ENCODE data around the gene LRP2. TPM values are rescaled to one million over a fixed set of nuclear protein-coding genes. Genes with fewer than 3 reads are reported as not detected.
"Not testable (repeated sequence)": the region's sequence is repeated elsewhere in the genome, so short reads cannot be mapped to it uniquely, and the experiment has no call there.

LRP2 gene
- total RNA-seq: not detected

DNA sequence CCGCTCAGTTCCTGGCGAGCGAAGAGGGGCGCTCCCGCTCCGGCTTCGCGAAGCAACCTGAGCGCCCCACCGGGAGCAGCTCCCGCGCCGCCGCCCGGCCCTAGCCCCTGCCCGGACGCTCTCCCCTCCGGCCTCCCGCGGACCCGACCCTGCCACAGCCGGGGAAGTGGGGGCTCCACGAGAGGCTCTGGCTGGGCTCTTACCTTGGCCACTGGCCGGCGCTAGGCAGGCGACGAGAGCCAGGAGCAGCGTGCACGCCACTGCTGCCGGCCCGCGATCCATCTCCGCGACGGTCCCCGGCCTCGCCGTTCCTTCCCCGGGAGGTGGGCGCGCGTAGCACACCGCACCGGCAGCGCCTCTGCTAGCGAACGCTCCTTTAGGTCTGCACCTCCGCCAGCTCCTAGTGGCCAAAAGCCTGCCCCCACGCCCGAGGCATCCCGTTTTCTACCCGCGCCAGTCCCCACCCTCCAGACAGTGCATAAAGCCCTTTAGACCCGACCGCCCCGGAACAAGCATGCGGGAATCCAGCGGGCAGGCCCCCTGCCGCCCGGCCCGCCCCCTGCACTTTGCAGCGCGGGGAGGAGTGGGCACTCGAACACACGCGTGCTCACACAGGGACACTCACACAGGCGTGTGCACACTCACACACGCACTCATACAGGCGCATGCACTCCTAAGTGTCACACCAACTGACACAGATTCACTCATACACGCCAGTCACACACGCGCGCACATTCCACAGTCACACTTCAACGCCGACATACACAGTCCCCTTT is at the start of gene LRP2:
Gene LRP2 (minus strand): TSS at position 417 of the 776 bp plus-strand sequence. CDS start 135 bp downstream, at position 282.
- ATAC-seq: peak; percentile 12

DNA sequence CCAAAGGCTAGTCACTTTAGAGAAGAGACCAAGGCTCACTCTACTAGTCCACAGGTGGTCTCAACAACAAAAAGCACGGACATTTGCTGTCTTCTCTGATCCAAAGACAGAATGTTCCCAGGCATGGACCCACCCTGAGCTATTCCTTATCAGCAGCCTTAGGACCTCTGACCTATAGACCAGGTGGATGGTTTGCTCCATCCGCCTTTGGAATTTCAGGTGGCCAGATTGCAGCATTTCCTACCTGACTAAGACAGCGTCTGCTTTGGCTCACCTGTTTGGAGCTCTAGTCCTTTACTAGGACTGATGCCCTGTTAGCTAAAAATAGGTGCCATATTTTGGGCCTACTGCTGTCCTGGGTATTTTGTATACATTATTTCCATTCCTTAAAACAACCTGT is 44.6 kb upstream of the LRP2 start:
- no peak for ATAC-seq

DNA sequence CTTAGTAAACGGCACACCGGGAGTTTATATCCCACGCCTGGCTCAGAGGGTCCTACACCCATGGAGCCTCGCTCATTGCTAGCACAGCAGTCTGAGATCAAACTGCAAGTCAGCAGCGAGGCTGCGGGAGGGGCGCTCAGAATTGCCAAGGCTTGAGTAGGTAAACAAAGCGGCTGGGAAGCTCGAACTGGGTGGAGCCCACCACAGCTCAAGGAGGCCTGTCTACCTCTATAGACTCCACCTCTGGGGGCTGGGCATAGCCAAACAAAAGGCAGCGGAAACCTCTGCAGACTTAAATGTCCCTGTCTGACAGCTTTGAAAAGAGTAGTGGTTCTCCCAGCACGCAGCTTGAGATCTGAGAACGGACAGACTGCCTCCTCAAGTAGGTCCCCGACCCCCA is 37.2 kb upstream of the LRP2 start:
- not testable (repeated sequence) for ATAC-seq

DNA sequence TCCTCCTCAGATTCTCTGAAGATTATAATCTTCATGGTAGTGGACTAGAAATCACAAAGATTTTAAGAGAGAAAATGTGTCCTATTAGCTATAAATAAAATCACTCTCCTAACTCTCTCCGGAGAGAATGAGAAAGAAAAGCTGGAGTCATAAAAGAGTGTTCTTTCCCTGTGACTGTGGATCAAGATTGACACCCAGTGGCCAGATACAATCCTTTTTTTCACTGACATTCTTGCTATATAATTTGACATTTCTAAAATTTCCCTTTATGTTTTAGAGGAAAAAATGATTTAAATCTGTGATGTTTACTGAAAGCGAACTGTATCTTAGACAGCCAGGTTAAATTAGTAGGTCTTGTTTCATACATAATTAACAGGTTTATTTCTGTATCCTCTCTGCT is 35.4 kb upstream of the LRP2 start:
- no peak for ATAC-seq

DNA sequence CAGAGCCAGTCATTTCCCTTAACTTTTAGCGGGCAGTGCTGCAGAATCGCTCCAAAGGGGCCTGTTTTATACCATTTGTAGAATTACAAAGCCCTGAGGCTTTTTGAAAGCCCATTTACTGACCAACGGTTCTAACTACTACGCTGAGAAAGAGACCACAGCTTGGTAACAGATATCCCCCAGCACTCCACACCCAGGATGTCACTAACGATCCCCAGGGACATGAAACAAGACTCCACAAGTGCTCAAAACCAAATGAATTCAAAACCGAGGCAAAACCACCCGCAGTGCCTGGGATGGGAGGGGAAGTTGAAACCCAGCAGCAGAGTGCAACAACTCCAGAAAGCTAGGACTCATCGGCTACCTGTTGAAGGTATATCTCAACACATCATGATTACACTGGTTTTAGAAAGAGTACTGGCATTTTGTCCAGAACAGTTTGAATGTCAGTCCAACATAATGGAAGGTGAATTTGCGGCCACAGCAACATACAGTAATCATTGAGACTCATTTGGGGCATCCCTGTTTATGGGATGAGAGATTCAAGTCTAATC is 33.6 kb upstream of the LRP2 start:
- ATAC-seq: no peak

DNA sequence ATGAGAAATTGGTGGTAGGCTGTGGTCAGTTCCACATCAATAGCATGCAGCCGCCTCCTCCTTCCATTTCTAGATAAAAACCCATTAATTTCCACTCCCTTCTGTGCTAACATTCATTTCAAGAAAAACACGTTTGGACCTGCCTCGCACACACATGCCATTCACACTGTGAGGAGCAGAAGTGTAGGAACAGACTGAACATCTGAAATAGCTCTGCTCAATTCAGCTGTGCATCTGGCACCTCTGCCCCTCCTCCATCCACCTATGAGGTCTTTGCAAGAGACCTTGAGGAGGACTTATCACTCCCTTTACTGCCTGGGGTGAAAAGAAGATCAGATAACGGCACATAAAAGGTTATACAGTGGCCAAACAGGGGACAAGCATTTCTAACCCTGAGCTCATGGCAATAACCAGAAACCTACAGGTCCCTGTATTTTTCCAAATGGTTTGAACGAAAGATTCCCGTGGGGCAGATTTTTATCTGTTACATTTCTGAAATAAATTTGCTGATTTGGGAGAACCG is 30.8 kb upstream of the LRP2 start:
- peak; percentile 31 for ATAC-seq

DNA sequence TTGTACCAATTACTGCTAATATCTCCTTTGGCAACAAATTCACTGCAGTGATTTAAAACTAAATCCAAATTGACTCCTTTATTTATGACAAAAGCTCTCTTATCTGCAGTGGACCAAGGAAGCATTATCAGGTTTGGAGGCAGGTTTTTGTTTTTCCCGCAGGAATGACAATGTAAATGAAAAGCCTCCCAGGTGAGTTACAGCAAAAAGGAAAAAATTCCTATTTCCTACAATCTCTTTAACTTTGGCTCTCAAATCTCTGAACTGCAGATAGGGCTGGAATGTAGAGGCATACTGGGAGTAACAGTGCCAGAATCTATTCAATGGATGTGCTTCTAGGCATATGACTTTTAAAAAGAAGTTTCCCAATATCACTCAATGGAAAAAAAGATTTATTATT is 28.9 kb upstream of the LRP2 start:
- ATAC-seq: no peak

DNA sequence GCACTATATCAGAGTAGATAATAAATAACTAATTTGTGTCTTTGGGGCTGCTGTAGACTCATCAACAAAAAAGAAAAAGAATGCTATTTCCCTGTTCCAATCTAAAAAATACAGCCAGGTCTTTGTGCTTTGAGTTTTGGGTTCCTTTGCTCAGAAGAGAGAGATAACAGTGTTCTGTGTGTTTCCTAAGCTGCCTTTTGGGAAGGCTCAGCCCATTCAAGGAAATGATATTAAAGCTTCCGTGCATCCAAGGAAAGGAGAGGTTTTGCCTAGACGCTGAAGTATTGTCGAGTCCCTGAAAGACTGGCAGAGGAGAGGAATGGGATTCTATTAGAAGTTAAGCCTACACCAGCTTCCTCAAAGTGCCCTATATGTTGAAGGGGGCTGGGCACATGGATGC is 25.8 kb upstream of the LRP2 start:
- no peak for ATAC-seq

DNA sequence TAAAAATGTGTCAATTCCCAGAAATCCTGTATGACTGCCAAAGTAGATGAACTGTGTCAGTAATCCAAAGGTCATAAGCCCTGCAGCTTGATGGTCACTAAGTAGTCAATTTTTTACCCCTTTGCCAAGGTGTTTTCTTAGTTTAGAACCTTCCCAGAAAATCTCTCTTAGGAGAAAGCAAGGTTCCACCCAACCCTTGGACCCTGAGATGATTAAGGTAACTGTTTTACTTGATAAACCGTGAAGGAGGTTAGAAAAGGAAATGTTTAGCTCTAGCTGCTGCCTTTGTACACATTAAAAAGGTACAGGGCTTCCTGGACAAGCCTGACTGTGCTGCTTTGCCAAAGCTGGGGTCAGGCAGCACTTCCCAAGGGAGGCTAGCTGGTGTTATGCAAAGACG is 24.4 kb upstream of the LRP2 start:
- no peak for ATAC-seq

DNA sequence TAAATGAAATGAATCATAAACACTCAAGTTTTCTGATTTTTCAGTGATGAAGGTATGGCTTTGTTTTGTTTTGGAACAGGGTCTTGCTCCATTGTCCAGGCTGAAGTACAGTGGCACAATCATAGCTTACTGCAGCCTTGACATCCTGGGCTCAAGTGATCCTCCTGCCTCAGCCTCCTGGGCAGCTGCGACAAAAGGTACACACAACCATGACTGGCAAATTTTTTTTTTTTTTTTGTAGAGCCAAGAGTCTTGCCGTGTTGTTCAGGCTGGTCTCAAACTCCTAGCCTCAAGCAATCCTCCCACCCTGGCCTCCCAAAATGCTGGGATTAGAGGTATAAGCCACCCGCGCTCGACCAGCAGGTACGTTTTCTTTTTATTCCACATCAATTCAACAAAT is 22.5 kb upstream of the LRP2 start:
- no peak for ATAC-seq

DNA sequence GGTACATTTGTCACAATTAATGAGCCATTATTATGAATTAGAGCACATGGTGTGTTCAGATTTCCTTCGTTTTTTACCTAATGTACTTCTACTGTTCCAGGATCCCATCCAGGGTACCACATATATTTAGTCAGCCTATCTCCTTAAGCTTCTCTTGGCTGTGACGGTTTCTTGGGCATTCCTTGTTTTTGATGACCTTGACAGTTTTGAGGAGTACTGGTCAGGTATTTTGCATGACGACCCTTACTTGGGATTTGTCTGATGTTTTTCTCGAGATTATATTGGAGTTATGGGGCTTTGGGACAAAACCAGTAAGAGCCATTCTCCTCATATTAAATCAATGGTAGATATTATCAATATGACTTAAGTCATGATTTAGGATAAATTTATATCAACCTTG is 10.2 kb upstream of the LRP2 start:
- no peak for ATAC-seq

DNA sequence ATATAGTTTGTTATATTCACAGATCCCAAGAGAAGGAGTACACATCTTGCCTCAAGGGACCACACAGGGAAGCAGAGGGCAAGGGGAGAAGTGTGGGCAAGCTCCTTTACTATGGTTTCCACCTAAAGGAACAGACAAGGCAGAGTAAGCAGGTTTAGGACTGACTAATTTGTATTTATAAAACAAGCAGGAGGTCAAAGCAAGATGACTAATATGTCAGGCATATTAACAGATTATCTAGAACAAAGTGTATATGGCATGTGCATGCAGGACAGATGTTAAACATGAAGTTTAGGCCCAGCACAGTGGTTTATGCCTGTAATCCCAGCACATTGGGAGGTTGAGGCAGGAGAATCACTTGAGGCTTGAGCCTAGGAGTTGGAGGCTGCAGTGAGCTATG is 3.7 kb upstream of the LRP2 start:
- no peak for ATAC-seq

DNA sequence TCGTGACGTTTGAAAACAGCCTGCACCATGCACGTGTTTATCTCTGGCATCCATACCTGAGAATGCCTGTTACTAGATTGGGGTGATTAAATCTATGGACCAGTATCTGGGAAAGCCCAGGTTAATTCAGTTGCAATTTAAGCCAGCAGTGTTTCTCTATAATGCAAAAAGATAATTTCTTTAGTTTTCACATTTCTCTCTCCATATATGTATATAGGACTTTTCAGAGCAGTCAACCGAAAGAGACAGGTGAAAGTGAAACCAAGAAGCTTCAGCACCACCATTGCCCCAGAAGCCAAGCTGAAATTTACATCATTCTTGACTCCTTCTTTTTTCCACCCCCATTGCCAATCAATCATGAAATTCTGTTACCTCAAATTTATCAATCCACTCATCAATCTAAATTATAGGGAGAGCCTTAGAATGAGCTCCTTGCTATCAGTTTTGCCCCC is 2.7 kb upstream of the LRP2 start:
- ATAC-seq: no peak

DNA sequence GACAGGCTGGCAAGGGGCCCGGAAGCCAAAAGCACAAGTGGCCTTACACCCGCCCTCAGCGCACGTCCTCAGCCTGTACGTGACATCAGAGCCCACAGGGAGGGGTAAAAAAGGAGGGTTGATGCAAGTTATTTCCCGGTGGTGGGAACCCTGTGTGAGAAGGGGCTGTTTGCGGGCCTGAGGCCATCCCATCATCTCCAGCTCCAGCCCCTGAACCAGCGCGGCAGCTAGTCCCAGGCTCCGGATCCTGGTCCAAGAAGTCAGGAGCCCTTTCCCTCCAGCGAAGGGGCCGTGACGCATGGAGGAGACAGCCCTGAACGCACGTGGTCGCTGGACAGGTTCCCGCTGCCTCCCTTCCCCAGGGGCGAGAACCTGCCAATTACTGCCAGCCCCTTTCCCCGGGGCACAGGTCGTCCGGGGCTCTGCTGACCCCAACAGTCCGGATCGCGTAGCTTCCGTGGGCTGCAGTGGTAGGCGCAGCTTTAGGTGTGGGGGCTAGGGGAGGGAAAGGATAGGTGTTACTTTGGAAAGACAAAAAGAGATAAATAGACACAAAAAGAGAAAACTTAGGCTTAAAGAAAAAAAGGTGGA is 1.3 kb upstream of the LRP2 start:
- peak; percentile 44 for ATAC-seq

DNA sequence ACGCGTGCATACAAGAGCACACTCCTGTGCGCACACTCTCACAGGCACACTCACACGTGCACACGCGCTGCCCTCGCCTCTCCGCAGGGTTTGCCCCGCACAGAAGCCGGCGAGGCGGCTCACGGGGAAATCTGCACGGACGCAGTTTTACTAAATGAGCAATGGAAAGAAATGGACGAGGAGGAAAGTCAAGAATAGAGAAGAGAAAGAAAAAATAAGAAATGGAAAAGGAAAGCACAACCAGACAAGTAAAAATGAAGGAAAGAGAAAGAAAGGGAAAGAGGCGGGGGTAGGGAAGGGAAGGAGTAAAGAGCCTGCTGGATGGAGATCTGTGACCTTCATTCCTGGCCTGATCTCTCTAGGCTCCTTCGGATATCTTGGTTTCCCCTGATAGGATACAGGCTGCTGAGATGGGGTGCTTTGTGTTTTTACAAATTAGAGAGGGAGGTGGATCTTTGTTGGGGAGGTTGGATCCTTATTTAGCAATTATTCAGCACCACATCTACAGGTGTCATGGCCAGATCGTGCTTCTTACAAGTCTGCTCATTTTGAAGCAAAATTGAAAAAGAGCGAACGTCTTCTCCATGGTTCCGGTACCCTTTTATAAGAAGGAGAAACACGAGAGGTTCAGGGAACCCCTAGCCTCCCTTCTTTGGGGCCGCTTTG is 693 bp upstream of the LRP2 start:
- ATAC-seq: no peak

DNA sequence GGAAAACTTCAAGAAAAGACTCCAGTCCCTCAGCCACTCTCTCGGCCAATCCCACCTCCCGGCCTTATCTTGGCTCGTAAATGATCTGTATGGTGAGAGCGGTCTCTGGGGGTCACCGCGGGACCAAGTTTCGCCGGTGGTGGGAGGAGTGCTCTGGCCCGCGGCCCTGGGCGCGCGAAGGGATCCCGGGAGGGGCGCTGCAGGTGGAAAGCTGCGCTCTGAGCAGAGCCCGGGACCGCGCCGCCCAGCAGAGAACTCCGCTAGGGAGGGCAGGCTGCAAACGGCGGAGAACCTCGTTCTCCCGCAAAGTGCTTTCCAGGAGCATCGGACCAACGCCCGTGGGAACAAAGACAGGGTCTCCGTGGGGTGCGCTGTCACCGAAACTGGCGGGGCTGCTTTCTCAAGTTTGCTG is 622 bp downstream of the LRP2 start:
- peak; percentile 29 for ATAC-seq

DNA sequence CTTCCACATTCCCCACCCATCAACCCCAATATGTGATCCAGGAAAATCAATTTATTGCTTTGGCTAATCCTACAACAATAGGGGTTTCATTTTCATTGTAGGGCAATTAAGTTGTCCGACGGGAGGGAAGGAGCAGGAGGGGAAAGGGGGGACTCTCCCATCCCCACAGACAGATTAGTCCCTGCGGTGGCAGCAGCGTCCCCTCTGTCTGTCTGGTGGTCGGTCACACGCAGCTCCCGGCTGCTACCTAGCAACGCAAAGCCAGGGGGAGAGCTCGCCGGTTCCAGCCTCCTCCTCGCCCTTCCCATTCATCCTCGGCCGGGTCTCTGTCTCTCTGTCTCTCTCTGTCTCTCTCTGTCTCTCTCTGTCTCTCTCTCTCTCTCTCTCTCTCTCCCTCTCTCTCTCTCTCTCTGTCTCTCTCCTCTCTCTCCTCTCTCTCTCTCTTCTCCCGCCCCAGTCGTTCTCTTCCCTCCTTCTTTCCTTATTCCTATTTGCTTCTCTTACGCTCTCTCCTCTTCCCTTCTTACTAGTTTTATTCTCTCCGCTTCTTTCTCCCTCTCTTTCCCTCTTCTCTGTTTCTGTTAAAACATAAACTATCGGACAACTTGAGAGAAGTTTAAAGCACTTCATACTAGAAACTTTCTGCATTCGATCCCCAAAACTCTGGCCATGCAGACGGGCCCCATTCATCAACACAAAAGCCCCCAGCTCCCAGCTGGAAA is 1.2 kb downstream of the LRP2 start:
- ATAC-seq: no peak

DNA sequence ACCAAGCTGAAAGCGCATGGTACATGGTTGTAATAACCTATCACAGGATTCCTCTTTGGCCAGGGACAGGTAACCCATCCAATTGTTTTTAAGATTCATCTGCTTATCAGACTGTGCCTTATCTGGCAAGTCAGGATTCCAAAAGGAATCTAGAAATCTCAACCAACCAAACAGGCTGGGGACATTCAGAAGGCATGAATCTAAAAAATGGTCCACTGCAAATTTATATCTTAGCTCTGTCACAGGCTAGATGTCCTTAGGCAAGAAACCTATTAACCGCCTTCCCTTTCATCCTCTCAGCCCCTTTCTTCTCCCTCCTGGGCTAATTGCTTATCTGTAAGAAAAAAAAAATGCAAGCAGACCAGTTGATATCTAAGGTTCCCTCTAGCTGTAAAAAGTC is 4.3 kb downstream of the LRP2 start:
- ATAC-seq: no peak

DNA sequence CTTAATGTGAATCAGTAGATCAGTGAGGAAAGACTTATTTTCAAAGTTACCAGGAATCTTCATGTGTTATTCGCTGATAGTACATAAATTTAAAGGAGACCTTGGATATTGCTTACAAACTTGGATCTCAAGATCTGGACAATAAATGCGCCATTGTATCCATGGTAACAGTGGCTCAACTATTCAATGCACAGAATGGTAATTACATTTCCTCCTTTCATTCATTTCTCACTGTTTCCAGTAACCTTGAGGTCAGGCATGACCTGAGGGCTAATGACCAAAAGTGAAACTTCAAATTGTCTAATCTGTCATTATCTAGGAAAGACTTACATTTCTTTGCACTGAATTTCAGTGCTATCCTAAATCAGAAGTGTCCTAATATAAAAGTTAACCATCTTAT is 8.1 kb downstream of the LRP2 start:
- ATAC-seq: no peak

DNA sequence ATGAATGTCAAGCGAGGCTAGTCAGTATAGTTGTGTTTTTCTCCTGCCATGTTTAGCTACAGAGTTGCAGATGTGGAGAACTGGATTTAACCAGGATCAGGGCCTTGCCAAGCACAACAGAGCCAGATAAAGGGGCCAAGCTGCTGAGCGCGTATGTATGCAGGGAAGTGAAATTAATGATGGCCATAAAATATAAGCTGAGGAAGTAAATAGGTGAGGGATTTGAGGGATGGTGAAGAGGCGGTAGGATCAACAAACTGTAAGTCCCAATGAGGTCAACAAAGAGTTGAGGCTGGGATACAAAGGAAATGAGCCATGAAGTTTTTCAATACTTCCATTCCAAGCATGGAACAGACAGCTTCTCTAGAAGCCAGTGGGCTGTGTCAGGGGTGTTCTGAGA is 10.6 kb downstream of the LRP2 start:
- no peak for ATAC-seq

DNA sequence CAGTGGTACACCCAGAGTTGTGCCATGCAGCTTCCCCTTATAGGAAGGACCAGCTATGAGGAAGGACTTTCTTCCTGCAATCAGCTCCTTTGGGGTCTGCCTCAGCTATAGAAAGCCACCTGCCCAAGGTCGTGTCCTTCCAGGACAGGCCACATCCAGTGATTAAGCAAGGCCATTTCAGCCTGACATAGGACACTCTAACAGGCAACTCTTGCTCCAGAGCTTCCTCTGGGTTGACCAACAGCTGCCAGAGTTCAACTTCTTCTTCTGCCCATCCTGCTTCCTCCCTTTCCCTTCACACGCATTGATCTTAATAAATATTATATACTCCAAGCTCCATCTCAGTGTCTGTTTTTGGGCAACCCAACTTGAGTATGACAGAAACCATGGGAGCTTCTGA is 12.8 kb downstream of the LRP2 start:
- no peak for ATAC-seq

DNA sequence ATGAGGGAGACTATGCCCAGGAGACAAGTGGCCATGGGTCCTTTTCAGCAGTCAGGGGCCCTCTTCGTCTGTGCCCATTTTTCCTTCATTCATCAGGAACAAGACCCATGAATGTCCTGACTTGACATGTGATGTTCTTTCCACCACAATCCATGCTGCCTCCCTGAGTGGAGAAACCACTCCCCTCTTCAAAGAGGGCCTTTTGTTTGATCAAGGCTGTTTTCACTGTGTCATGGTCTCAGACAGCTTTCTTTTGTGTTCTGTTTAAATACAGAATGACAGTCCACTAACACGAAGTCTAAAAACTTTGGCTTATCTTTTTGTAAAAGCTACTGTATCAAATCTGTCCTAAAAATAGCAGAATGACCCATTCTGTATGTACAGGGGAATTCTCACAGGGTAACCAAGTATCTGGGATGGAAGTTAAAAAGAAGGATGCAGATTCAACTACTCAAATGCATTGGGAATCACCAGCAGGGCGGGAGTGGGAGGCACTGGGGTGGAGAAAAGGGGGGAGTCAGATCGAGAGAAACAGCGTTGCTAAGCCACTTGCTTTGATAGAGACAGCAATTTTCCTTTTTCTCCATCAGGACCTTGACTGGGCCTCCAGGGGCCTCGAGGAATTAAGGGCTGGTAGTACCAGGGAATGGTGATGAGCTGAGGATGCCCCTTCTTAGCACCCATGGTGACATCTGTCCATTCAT is 13.9 kb downstream of the LRP2 start:
- no peak for ATAC-seq
